GM23338 (cell line): ENCODE results near the gene CCNA1. TPM values are rescaled to one million over a fixed set of nuclear protein-coding genes. Genes with fewer than 3 reads are reported as not detected.

Experiments
- polyA plus RNA-seq: library from polyadenylated mRNA; unstranded; fragments of >200 nt; fragmentation: Nextera tagmentation; extraction: Ambion mirVana; gene quantifications from 2 replicates; pipeline ENCODE4 v1.2.1, GENCODE V29; 2016
- total RNA-seq: library from RNA; depleted of rRNA; stranded (reverse); fragments of >200 nt; shearing (Covaris generic); gene quantifications from 2 replicates; pipeline ENCODE4 v1.2.3, GENCODE V29; 2014; rRNA removed

The CCNA1 gene
- total and polyA plus RNA-seq, 2 experiments from 2014 or later: 3.8 to 7.4 TPM

Other genes starting within 250 kb of the CCNA1 start
- 2.8 and 3.5 TPM in 2 replicates for gene SOHLH2, start 217.9 kb upstream of the CCNA1 start, total RNA-seq
- gene SOHLH2, start 217.9 kb upstream of the CCNA1 start, polyA plus RNA-seq: 1.1 and 1.8 TPM in 2 replicates
- gene CCDC169, start 134.7 kb upstream of the CCNA1 start, total RNA-seq: 48.5 and 57.1 TPM in 2 replicates
- 44.5 and 61.2 TPM in 2 replicates for gene CCDC169, start 134.7 kb upstream of the CCNA1 start, polyA plus RNA-seq
- 109 and 116 TPM in 2 replicates for gene SPART, start 86.1 kb upstream of the CCNA1 start, total RNA-seq
- 109 and 115 TPM in 2 replicates for gene SPART, start 86.1 kb upstream of the CCNA1 start, polyA plus RNA-seq
- 1.4 and 1.8 TPM in 2 replicates for gene SERTM1, start 241.5 kb downstream of the CCNA1 start, total RNA-seq
- gene SERTM1, start 241.5 kb downstream of the CCNA1 start, polyA plus RNA-seq: 0.47 TPM in 2 replicates